Thyroid gland (tissue), 4 donors: ENCODE data around the gene FOSB. TPM values are rescaled to one million over a fixed set of nuclear protein-coding genes. Genes with fewer than 3 reads are reported as not detected.

Experiments used
- DNase-seq, 2 donors: peaks; one replicate each; pipeline ENCODE4 v3.0.0-alpha.2; 2019
- H3K27ac ChIP-seq, 3 donors: fragments of 200-600 bp; sonication (generic); 1 replicate in 2 of 3; 2 replicates in 1 of 3; pipeline ENCODE4 v1.5.1; 2016 to 2019; ENCODE audit warnings: mild to moderate bottlenecking in 1 of 3, moderate library complexity in 1 of 3
- H3K27me3 ChIP-seq: fragments of 200-600 bp; sonication (generic); one replicate; pipeline ENCODE4 v1.5.1; 2019
- H3K36me3 ChIP-seq, 2 donors: fragments of 200-600 bp; sonication (generic); one replicate each; pipeline ENCODE4 v1.5.1; 2016 to 2019
- H3K4me1 ChIP-seq, 2 donors: fragments of 200-600 bp; sonication (generic); one replicate each; pipeline ENCODE4 v1.5.1; 2017 to 2019
- H3K4me3 ChIP-seq, 3 donors: fragments of 200-600 bp; sonication (generic); replicated peaks in 1 of 3; 1 replicate in 2 of 3; 2 replicates in 1 of 3; pipeline ENCODE4 v1.5.1; 2016; ENCODE audit warnings: mild to moderate bottlenecking in 1 of 3
- H3K9me3 ChIP-seq: fragments of 200-600 bp; sonication (generic); one replicate; pipeline ENCODE4 v1.5.1; 2017
- POLR2A ChIP-seq, 2 donors: fragments of 450-650 bp; IDR thresholded peaks; one replicate each; pipeline ENCODE4 v1.6.1; 2017; ENCODE audit warnings: antibody characterized with exemption in 2 of 2, mild to moderate bottlenecking in 2 of 2, moderate library complexity in 1 of 2
- WGBS, 2 donors: methylation state at CpG; one replicate each; pipeline ENCODE4 v1.1.5; 2017; 5-methylcytosine and 5-hydroxymethylcytosine counted together
- intact Hi-C: fragments of 100-400 bp; cut with DNase I; formaldehyde crosslinking; loops from one replicate; pipeline ENCODE4 v1.15.1; 2023
- total RNA-seq, 4 donors: library from RNA; depleted of rRNA; stranded (reverse); fragments of >200 nt; gene quantifications; one replicate each; pipeline ENCODE4 v1.2.3, GENCODE V29; 2016
- TF ChIP-seq, protein P1 (sequence below), 6 experiments: fragments of 200-600 bp in 3 of 6; fragments of 450-650 bp in 3 of 6; sonication (generic) in 3 of 6; IDR thresholded peaks; one replicate each; pipeline ENCODE4 v1.5.1; 2016 to 2019; ENCODE audit warnings: antibody characterized with exemption in 6 of 6, mild to moderate bottlenecking in 2 of 6, inconsistent platforms in 1 of 6, moderate library complexity in 1 of 6

FOSB gene
- total RNA-seq, 4 donors from 2014 or later: 1.6 to 3.3 (median 2.4) TPM

DNA sequence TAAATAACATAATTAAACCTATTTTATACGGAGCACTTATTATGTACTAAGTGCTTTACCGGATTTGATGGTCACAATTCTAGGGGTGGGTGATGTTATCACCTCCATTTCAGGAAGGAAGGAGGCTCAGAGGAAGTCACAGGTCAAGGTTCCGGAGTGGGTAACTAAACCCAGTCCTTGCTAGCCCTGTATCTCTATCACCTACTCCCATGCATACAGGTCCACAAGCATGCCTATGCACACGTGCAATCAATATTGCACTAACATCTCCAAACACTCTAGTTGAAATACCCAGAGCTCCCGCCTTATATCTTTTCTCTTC is 17.8 kb upstream of the FOSB start:
- intact Hi-C loops: no loop called here
- no peak for TF ChIP-seq POLR2A (IDR thresholded peaks at IDR 0.05)
- TF ChIP-seq, protein P1, sequence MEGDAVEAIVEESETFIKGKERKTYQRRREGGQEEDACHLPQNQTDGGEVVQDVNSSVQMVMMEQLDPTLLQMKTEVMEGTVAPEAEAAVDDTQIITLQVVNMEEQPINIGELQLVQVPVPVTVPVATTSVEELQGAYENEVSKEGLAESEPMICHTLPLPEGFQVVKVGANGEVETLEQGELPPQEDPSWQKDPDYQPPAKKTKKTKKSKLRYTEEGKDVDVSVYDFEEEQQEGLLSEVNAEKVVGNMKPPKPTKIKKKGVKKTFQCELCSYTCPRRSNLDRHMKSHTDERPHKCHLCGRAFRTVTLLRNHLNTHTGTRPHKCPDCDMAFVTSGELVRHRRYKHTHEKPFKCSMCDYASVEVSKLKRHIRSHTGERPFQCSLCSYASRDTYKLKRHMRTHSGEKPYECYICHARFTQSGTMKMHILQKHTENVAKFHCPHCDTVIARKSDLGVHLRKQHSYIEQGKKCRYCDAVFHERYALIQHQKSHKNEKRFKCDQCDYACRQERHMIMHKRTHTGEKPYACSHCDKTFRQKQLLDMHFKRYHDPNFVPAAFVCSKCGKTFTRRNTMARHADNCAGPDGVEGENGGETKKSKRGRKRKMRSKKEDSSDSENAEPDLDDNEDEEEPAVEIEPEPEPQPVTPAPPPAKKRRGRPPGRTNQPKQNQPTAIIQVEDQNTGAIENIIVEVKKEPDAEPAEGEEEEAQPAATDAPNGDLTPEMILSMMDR (IDR thresholded peaks at IDR 0.05): no peak
- H3K27ac ChIP-seq: peak overlapping the region; percentile 23 to 84 (median 83)
- 40 to 46% methylated on average over 5 of the region's 5 CpGs for WGBS, 2 donors
- peaks cover 18 to 25% of the 10 kb centered on the region in 2 donors for H3K4me1 ChIP-seq
- DNase-seq: no peak
- peak overlapping the region in 1 of 3 donors; percentile 60 for H3K4me3 ChIP-seq
- H3K9me3 ChIP-seq: no peaks in the 10 kb centered on the region
- H3K36me3 ChIP-seq: no peaks in the 10 kb centered on the region
- no peaks in the 10 kb centered on the region for H3K27me3 ChIP-seq

DNA sequence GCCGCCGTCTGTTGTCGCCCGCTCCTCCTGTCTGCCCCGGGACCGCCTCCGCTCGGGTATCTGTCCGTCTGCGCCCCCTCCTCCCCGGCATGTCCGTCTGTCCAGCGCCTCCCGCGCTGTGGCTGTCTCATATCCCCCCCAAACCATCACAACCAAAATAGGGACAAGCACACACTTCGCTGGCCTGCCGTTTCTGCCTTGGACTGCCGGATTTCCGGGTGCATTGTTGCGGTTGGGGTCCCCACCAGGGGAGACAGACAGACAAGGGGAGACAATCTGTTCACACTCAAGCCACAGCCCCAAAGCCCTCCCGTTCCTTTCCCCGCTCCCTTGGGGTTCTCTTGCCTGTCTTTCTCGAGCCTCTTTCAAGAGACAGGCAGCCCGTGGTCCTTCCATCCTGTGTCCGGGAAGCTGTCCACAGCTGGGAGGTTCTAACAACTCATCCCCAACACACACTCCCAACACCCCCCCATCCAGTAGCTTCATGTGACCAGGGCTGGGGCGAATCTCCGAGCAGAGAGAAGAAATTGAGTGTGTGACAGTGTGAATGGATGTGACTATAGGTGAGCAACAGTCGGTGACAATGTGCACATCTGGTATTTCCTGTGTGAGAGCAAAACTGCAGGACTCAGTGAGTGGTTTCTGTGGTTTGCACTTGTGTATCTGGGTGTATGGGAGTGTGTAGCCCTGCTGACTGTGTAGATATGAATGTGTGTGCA is 16.5 kb upstream of the FOSB start:
- DNase-seq: peak; percentile 54 to 61
- intact Hi-C loops: no loop called here

GRCh38 chr19:45451850-45452387 is 15.9 kb upstream of the FOSB start:
- 79 to 82% methylated on average over 12 of the region's 12 CpGs for WGBS, 2 donors
- intact Hi-C loops: no loop called here
- no peak for TF ChIP-seq POLR2A (IDR thresholded peaks at IDR 0.05)
- TF ChIP-seq, protein P1 (IDR thresholded peaks at IDR 0.05): no peak
- H3K36me3 ChIP-seq: no peaks in the 10 kb centered on the region
- H3K4me1 ChIP-seq: peaks cover 29 to 39% of the 10 kb centered on the region in 2 donors
- no peaks in the 10 kb centered on the region for H3K27me3 ChIP-seq
- no peaks in the 10 kb centered on the region for H3K9me3 ChIP-seq
- H3K27ac ChIP-seq: no peak overlapping the region
- DNase-seq: no peak
- no peak overlapping the region for H3K4me3 ChIP-seq

More for the DNA sequence above, 16.5 kb upstream of the FOSB start:
- WGBS, 2 donors: 5 to 6% methylated on average over 24 to 28 of the region's 28 CpGs
- TF ChIP-seq, protein P1 (IDR thresholded peaks at IDR 0.05): no peak
- TF ChIP-seq POLR2A (IDR thresholded peaks at IDR 0.05): peak in 1 of 2 donors; percentile 27
- Histone ChIP-seq H3K9me3 (no peaks in the 10 kb centered on the region), H3K27ac (peak overlapping the region; percentile 76 to 93 (median 83)), H3K27me3 (no peaks in the 10 kb centered on the region), H3K4me3 (peak overlapping the region in 2 of 3 donors; percentile 60 to 80), H3K4me1 (peaks cover 29 to 38% of the 10 kb centered on the region in 2 donors), H3K36me3 (no peaks in the 10 kb centered on the region)

- intact Hi-C loops: no loop called here
- DNase-seq: peak; percentile 98
- H3K36me3 ChIP-seq: no peaks in the 10 kb centered on the region
- no peaks in the 10 kb centered on the region for H3K9me3 ChIP-seq
- TF ChIP-seq POLR2A (IDR thresholded peaks at IDR 0.05): peak in 1 of 2 donors; percentile 20
- TF ChIP-seq, protein P1 (IDR thresholded peaks at IDR 0.05): no peak
- H3K4me3 ChIP-seq: no peak overlapping the region
- no peaks in the 10 kb centered on the region for H3K27me3 ChIP-seq
- H3K4me1 ChIP-seq: peaks cover 19 to 27% of the 10 kb centered on the region in 2 donors
- H3K27ac ChIP-seq: peak overlapping the region; percentile 70 to 88 (median 72)
- WGBS, 2 donors: 22 to 32% methylated on average over 17 to 19 of the region's 27 CpGs
Measured at GRCh38 chr19:45455707-45456499, 11.9 kb upstream of the FOSB start.

DNA sequence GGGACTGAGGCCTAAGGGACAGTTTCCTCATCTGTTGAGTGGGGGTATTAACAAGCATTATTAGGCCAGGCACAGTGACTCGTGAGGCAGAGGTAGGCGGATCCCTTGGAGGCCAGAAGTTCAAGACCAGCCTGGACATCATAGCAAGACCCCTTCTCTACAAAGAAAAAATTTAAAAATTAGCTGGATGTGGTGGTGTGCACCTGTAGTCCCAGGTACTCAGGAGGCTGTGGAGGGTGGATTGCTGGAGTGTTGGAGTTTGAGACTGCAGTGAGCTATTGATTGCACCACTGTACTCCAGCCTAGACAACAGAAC is 11.3 kb upstream of the FOSB start:
- H3K4me3 ChIP-seq: no peak overlapping the region
- no peaks in the 10 kb centered on the region for H3K9me3 ChIP-seq
- intact Hi-C loops: no loop called here
- no peaks in the 10 kb centered on the region for H3K36me3 ChIP-seq
- no peaks in the 10 kb centered on the region for H3K27me3 ChIP-seq
- TF ChIP-seq, protein P1 (IDR thresholded peaks at IDR 0.05): no peak
- TF ChIP-seq POLR2A (IDR thresholded peaks at IDR 0.05): no peak
- H3K4me1 ChIP-seq: peaks cover 14 to 22% of the 10 kb centered on the region in 2 donors
- H3K27ac ChIP-seq: peak overlapping the region in 2 of 3 donors; percentile 72 to 88
- WGBS, 2 donors: 71 to 86% methylated on average over 2 of the region's 2 CpGs
- no peak for DNase-seq
